ENCODE data around the gene MMP12. TPM values are rescaled to one million over a fixed set of nuclear protein-coding genes. Genes with fewer than 3 reads are reported as not detected.

The MMP12 gene
- not detected in 2 replicates for total RNA-seq

GRCh38 chr11:102874852-102875251, at the start of gene MMP12:
Gene MMP12, minus strand, starts transcription at chr11:102874982. Its CDS starts 45 bp downstream, at chr11:102874937.

GRCh38 chr11:102843489-102843888, 31.3 kb downstream of the MMP12 start, which contains the start of gene MMP3:
Gene MMP3, minus strand, starts transcription at chr11:102843609. Its CDS starts 63 bp downstream, at chr11:102843546.

Other genes with a start within 250 kb of the MMP12 start
- gene MMP20, start 249.7 kb downstream of the MMP12 start, total RNA-seq = not detected in 2 replicates
- not detected in 2 replicates for gene MMP27, start 169.2 kb downstream of the MMP12 start, total RNA-seq
- gene MMP8, start 150.0 kb downstream of the MMP12 start, total RNA-seq = under 0.01 TPM in 1 of 2 replicates, not detected in the other
- gene MMP10, start 94.4 kb downstream of the MMP12 start, total RNA-seq = 0.26 TPM in 1 of 2 replicates, not detected in the other
- gene MMP1, start 76.8 kb downstream of the MMP12 start, total RNA-seq = 28.2 and 861 TPM in 2 replicates
- 0.40 and 1.2 TPM in 2 replicates for gene MMP3, start 31.4 kb downstream of the MMP12 start, total RNA-seq
- gene MMP13, start 80.8 kb upstream of the MMP12 start, total RNA-seq = 0.13 TPM in 1 of 2 replicates, not detected in the other
- gene DCUN1D5, start 217.2 kb upstream of the MMP12 start, total RNA-seq = 92.2 and 112 TPM in 2 replicates
- gene DYNC2H1, start 234.4 kb upstream of the MMP12 start, total RNA-seq = 12.4 and 16.5 TPM in 2 replicates